Measurements from ENCODE around the gene CD58.

The CD58 gene

DNA sequence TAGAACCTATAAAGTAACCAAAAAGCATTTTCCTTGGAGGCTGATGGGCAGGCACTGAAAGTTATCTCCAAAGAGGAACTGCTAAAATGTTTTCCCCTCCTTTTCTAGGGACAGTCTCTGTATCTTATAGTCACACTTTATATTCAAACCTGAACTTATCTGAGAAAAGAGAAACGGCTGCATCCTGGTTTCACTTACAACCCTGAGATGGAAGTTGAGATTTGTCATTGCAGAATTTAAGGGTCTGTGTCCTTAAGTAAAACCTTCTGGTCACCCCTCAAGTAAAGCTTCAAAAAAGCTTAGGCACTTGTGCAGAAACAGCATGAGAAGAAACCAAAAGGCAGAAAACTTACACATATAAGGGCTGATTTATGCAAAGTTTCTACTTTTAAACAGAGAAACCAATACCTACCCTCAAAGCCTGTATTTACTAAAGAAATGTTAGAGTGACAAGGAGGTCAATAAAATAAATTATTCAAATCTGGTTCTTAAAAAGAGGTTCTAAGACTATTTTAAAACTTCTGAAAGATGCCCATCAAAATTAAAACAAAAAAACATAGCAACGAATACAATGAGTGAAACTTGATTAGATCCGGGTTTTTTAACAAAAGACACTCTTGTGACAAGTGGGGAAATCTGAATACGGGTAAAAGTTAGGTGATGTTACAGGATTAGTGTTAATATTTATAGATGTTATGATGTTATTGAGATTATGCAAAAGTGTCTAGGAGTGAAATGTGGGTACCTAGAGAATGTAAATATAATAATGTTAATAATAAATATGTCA, 9.9 kb downstream of the CD58 start:
- no peak overlapping the region for H3K4me3 ChIP-seq (ENCODE audit: low read depth, low read length)
- TF ChIP-seq, protein P1, sequence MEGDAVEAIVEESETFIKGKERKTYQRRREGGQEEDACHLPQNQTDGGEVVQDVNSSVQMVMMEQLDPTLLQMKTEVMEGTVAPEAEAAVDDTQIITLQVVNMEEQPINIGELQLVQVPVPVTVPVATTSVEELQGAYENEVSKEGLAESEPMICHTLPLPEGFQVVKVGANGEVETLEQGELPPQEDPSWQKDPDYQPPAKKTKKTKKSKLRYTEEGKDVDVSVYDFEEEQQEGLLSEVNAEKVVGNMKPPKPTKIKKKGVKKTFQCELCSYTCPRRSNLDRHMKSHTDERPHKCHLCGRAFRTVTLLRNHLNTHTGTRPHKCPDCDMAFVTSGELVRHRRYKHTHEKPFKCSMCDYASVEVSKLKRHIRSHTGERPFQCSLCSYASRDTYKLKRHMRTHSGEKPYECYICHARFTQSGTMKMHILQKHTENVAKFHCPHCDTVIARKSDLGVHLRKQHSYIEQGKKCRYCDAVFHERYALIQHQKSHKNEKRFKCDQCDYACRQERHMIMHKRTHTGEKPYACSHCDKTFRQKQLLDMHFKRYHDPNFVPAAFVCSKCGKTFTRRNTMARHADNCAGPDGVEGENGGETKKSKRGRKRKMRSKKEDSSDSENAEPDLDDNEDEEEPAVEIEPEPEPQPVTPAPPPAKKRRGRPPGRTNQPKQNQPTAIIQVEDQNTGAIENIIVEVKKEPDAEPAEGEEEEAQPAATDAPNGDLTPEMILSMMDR (IDR thresholded peaks at IDR 0.05; ENCODE audit: low read depth, low read length) = no peak

DNA sequence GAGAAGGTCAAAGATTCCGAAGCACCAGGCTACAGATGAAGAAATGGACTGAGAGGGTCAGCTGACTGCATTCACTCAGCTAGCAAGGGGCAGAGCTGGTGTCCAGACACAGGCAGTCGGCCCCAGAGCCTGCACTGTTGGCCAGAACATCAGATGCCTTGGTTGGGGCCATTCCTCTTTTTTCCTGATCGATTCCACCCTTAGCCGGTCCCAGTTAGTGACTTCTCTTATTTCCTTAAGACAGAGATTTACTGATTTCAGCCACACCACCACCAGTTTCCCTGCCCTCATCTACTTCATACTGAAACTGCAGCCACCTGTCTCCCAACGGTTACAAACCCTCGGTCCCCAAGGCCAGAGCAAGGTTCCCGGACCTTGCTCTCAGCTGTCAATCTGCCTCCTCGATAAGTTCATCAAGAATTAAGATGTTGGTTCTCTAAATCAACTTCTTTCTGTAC, 11.5 kb downstream of the CD58 start:
- no peak overlapping the region for H3K4me3 ChIP-seq (ENCODE audit: low read depth, low read length)
- TF ChIP-seq, protein P1 (IDR thresholded peaks at IDR 0.05; ENCODE audit: low read depth, low read length) = no peak

GRCh38 chr1:116558571-116558970, 12.3 kb downstream of the CD58 start:
- TF ChIP-seq, protein P1 (IDR thresholded peaks at IDR 0.05; ENCODE audit: low read depth, low read length) = no peak
- H3K4me3 ChIP-seq (ENCODE audit: low read depth, low read length) = no peak overlapping the region

- H3K4me3 ChIP-seq (ENCODE audit: low read depth, low read length) = no peak overlapping the region
- TF ChIP-seq, protein P1 (IDR thresholded peaks at IDR 0.05; ENCODE audit: low read depth, low read length) = no peak
Measured at GRCh38 chr1:116558140-116558549, 12.7 kb downstream of the CD58 start.

DNA sequence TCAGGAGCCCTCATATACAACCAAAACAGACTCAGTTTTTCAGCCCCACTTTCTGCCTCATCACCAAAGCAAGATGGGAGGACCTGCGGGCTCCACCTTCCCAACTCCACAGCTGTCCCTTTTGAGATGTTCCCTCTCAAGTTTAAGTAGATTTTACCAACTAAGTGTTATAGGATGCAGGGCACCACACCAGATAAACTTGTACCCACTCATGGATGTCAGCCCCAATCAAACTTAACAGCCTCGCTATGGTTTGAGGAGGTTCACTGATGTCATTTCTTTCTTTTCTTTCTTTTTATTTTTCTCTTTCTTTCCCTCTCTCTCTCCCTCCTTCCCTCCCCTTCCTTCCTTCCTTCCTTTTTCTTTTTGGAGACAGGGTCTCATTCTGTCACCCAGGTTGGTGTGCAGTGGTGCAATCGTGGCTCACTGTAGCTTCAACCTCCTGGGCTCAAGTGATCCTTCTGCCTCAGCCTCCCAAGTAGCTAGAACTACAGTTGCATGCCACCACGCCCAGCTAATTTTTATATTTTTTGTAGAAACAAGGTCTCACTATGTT, 13.4 kb downstream of the CD58 start:
- TF ChIP-seq, protein P1 (IDR thresholded peaks at IDR 0.05; ENCODE audit: low read depth, low read length) = no peak
- no peak overlapping the region for H3K4me3 ChIP-seq (ENCODE audit: low read depth, low read length)

- no peak overlapping the region for H3K4me3 ChIP-seq (ENCODE audit: low read depth, low read length)
- TF ChIP-seq, protein P1 (IDR thresholded peaks at IDR 0.05; ENCODE audit: low read depth, low read length) = no peak
Measured at GRCh38 chr1:116556289-116557006, 14.4 kb downstream of the CD58 start.

DNA sequence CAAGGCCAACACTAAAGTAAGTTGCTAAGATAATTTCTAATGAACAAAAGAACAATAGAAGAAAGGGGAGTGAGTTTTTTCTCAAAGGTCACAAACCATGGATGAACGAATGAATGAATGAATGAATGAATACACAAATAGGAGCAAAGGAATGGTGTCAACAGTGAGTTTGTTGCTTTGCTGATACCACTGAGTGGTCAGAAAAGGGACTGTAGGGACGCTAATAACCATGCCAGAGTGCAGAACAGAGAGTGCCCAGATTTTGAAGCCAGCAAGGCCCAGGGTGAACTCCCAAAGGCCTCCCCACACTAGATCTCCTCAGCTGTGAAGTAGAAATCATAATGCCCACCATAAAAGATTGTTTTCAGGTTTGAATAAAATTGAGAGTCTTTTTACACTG, 15.9 kb downstream of the CD58 start:
- H3K4me3 ChIP-seq (ENCODE audit: low read depth, low read length) = no peak overlapping the region
- TF ChIP-seq, protein P1 (IDR thresholded peaks at IDR 0.05; ENCODE audit: low read depth, low read length) = no peak
